Keratinocyte (primary cell): ENCODE results near the gene RBFOX1. TPM values are rescaled to one million over a fixed set of nuclear protein-coding genes. Genes with fewer than 3 reads are reported as not detected.

Source experiments
- DNase-seq: peaks from one replicate; pipeline ENCODE4 v3.0.0-alpha.2; 2011; ENCODE audit warnings: low read depth, missing footprints, low spot score
- FAIRE-seq: peaks from 2 replicates; lab custom pipeline; 2011; peaks lifted over from hg19 to GRCh38; lab: Jason Lieb, UNC
- H2AFZ ChIP-seq: 2 replicates; pipeline ENCODE4 v1.6.0; 2012; ENCODE audit warnings: low read length, control low read depth, inconsistent platforms; ENCODE audit not compliant: control insufficient read depth
- H3K27ac ChIP-seq: 2 replicates; pipeline ENCODE4 v1.5.1; 2011; ENCODE audit warnings: low read length; ENCODE audit not compliant: control insufficient read depth, insufficient read depth
- H3K27me3 ChIP-seq: 3 replicates; pipeline ENCODE4 v1.6.0; 2011; ENCODE audit warnings: low read length; ENCODE audit not compliant: control insufficient read depth, insufficient read depth; ENCODE audit errors: extremely low read depth
- H3K36me3 ChIP-seq, 2 experiments: 2 replicates in 1 of 2; 3 replicates in 1 of 2; pipeline ENCODE4 v1.5.1; 2011; ENCODE audit warnings: low read length in 2 of 2, mild to moderate bottlenecking in 1 of 2; ENCODE audit not compliant: control insufficient read depth in 2 of 2, insufficient read depth in 2 of 2; ENCODE audit errors: extremely low read depth in 1 of 2
- H3K4me1 ChIP-seq: 3 replicates; pipeline ENCODE4 v1.5.1; 2011; ENCODE audit warnings: low read length; ENCODE audit not compliant: control insufficient read depth, insufficient read depth; ENCODE audit errors: extremely low read depth
- H3K4me2 ChIP-seq: 3 replicates; pipeline ENCODE4 v1.6.0; 2011; ENCODE audit warnings: low read depth, low read length; ENCODE audit not compliant: control insufficient read depth, insufficient read depth; ENCODE audit errors: extremely low read depth
- H3K4me3 ChIP-seq, 3 experiments: fragments of 200-600 bp in 1 of 3; sonication (generic) in 1 of 3; 2 replicates in 2 of 3; 3 replicates in 1 of 3; pipeline ENCODE4 v1.5.1; 2011 to 2016; ENCODE audit warnings: low read length in 3 of 3, mild to moderate bottlenecking in 3 of 3, control low read depth in 2 of 3, inconsistent platforms in 1 of 3, low read depth in 1 of 3, mixed read lengths in 1 of 3, mixed run types in 1 of 3, moderate library complexity in 1 of 3; ENCODE audit not compliant: control insufficient read depth in 2 of 3, insufficient read depth in 2 of 3; ENCODE audit errors: extremely low read depth in 1 of 3
- H3K79me2 ChIP-seq: 2 replicates; pipeline ENCODE4 v1.6.0; 2012; ENCODE audit warnings: low read length; ENCODE audit not compliant: control insufficient read depth, insufficient read depth
- H3K9ac ChIP-seq: 3 replicates; pipeline ENCODE4 v1.6.0; 2011; ENCODE audit warnings: low read length; ENCODE audit not compliant: control insufficient read depth, insufficient read depth; ENCODE audit errors: extremely low read depth
- H3K9me1 ChIP-seq: 3 replicates; pipeline ENCODE4 v1.6.0; 2011; ENCODE audit warnings: low read length; ENCODE audit not compliant: control insufficient read depth, insufficient read depth; ENCODE audit errors: extremely low read depth
- H3K9me3 ChIP-seq: 2 replicates; pipeline ENCODE4 v1.5.1; 2012; ENCODE audit warnings: low read depth, low read length; ENCODE audit not compliant: control insufficient read depth
- H4K20me1 ChIP-seq: 3 replicates; pipeline ENCODE4 v1.6.0; 2011; ENCODE audit warnings: low read length; ENCODE audit not compliant: control insufficient read depth, insufficient read depth; ENCODE audit errors: extremely low read depth
- CTCF ChIP-seq, 3 experiments: IDR thresholded peaks in 1 of 3; conservative IDR thresholded peaks in 1 of 3; optimal IDR thresholded peaks in 1 of 3; 2 replicates in 2 of 3; 3 replicates in 1 of 3; pipeline versions ENCODE3 to v1.5.1; 2011; ENCODE audit warnings: low read length in 3 of 3, mild to moderate bottlenecking in 3 of 3, moderate library complexity in 2 of 3, control low read depth in 1 of 3, inconsistent platforms in 1 of 3; ENCODE audit not compliant: insufficient read depth in 2 of 3; ENCODE audit errors: extremely low read depth in 1 of 3
- EZH2 ChIP-seq: IDR thresholded peaks from one replicate; pipeline ENCODE4 v1.6.1; 2012; ENCODE audit warnings: inconsistent platforms, mild to moderate bottlenecking, low read length, moderate library complexity
- dilution Hi-C: fragments of 300-500 bp; cut with MboI; formaldehyde crosslinking; loops from one replicate; pipeline ENCODE4 v1.7.0; 2020; ENCODE audit warnings: low sequenced_read_pairs; ENCODE audit not compliant: extremely low pct_ligation_motif_present
- polyA plus RNA-seq, 5 experiments: library from polyadenylated mRNA; depleted of rRNA in 3 of 5; stranded (reverse) in 3 of 5; stranded (forward) in 1 of 5; unstranded in 1 of 5; fragments of >200 nt; gene quantifications; 1 replicate in 1 of 5; 2 replicates in 3 of 5; 3 replicates in 1 of 5; pipeline versions ENCODE4 v1.2.1 to v1.2.3, GENCODE V29; 2011 to 2012; ENCODE audit warnings: missing spikeins in 2 of 5, low read depth in 1 of 5, low replicate concordance in 1 of 5

RBFOX1 gene
- polyA plus RNA-seq, 1 donor (not counting 4 experiments of a cell fraction or from before 2014, with no cell fraction given): not detected

- Histone ChIP-seq H3K79me2 (no peaks in the 10 kb centered on the region), H3K27ac (no peak overlapping the region), H3K9me1 (no peaks in the 10 kb centered on the region), H3K4me3 (no peak overlapping the region), H3K4me2 (no peak overlapping the region), H4K20me1 (no peaks in the 10 kb centered on the region), H2AFZ (no peak overlapping the region), H3K36me3 (no peaks in the 10 kb centered on the region), H3K4me1 (no peaks in the 10 kb centered on the region), H3K27me3 (no peaks in the 10 kb centered on the region), H3K9ac (no peak overlapping the region), H3K9me3 (peaks cover 2% of the 10 kb centered on the region)
- FAIRE-seq (no peak), DNase-seq (no peak)
- dilution Hi-C loops: no loop called here
- TF ChIP-seq CTCF (optimal IDR thresholded peaks at IDR 0.05 in 1 of 3, IDR thresholded peaks at IDR 0.05 in 1 of 3, conservative IDR thresholded peaks at IDR 0.05 in 1 of 3; ENCODE audit: extremely low read depth in 1 of 3, insufficient read depth in 2 of 3, low read length in 3 of 3) (no peak), EZH2 (no peak)
These were observed 88.9 kb downstream of the RBFOX1 start for GRCh38 chr16:7421578-7421977.

- H4K20me1 ChIP-seq: no peaks in the 10 kb centered on the region
- dilution Hi-C loops: no loop called here
- H3K27ac ChIP-seq: no peak overlapping the region
- H3K4me3 ChIP-seq: no peak overlapping the region
- no peak overlapping the region for H2AFZ ChIP-seq
- no peaks in the 10 kb centered on the region for H3K27me3 ChIP-seq
- TF ChIP-seq EZH2 (no peak), CTCF (optimal IDR thresholded peaks at IDR 0.05 in 1 of 3, IDR thresholded peaks at IDR 0.05 in 1 of 3, conservative IDR thresholded peaks at IDR 0.05 in 1 of 3; ENCODE audit: extremely low read depth in 1 of 3, insufficient read depth in 2 of 3, low read length in 3 of 3) (no peak)
- DNase-seq (no peak), FAIRE-seq (no peak)
- no peaks in the 10 kb centered on the region for H3K9me1 ChIP-seq
- peaks cover 3% of the 10 kb centered on the region for H3K9me3 ChIP-seq
- H3K79me2 ChIP-seq: no peaks in the 10 kb centered on the region
- no peaks in the 10 kb centered on the region for H3K4me1 ChIP-seq
- H3K4me2 ChIP-seq: no peak overlapping the region
- no peaks in the 10 kb centered on the region for H3K36me3 ChIP-seq
- no peak overlapping the region for H3K9ac ChIP-seq
These were observed 89.6 kb downstream of the RBFOX1 start for GRCh38 chr16:7422036-7422888.
